OCI-LY1 (cell line): Measurements from ENCODE around the gene SWAP70.

Experiments used
- H2AFZ ChIP-seq: fragments of 200-600 bp; sonication (generic), shearing (Covaris generic); 2 replicates; pipeline ENCODE4 v1.6.0; 2014; ENCODE audit warnings: antibody characterized with exemption, mild to moderate bottlenecking, low read length
- H3F3A ChIP-seq: fragments of 200-600 bp; sonication (generic), shearing (Covaris generic); 2 replicates; pipeline ENCODE4 v1.6.0; 2014; ENCODE audit warnings: mild to moderate bottlenecking, antibody characterized with exemption, low read length, moderate library complexity; ENCODE audit not compliant: insufficient read depth
- H3K27ac ChIP-seq: fragments of 200-600 bp; sonication (generic); 2 replicates; pipeline ENCODE4 v1.5.1; 2014; ENCODE audit warnings: low read length, mixed run types, mild to moderate bottlenecking, low read depth; ENCODE audit not compliant: poor library complexity, severe bottlenecking
- H3K27me3 ChIP-seq: fragments of 200-600 bp; sonication (generic); 2 replicates; pipeline ENCODE4 v1.6.0; 2014; ENCODE audit warnings: antibody characterized with exemption, mild to moderate bottlenecking, low read length, moderate library complexity; ENCODE audit not compliant: insufficient read depth
- H3K36me3 ChIP-seq: fragments of 200-600 bp; sonication (generic); 2 replicates; pipeline ENCODE4 v1.6.1; 2014; ENCODE audit warnings: mild to moderate bottlenecking, antibody characterized with exemption, low read length, moderate library complexity, mixed read lengths; ENCODE audit not compliant: insufficient read depth
- H3K4me1 ChIP-seq: fragments of 200-600 bp; sonication (generic); 2 replicates; pipeline ENCODE4 v1.5.1; 2014; ENCODE audit warnings: mild to moderate bottlenecking, low read length, moderate library complexity; ENCODE audit not compliant: insufficient read depth, severe bottlenecking
- H3K4me2 ChIP-seq: fragments of 200-600 bp; sonication (generic), shearing (Covaris generic); 2 replicates; pipeline ENCODE4 v1.6.1; 2014; ENCODE audit warnings: low read length
- H3K4me3 ChIP-seq: fragments of 200-600 bp; sonication (generic); 2 replicates; pipeline ENCODE4 v1.5.1; 2014; ENCODE audit warnings: low read length, low read depth, mild to moderate bottlenecking, mixed read lengths; ENCODE audit not compliant: poor library complexity, severe bottlenecking
- H3K79me2 ChIP-seq: fragments of 200-600 bp; shearing (Covaris generic); 2 replicates; pipeline ENCODE4 v1.6.1; 2016; ENCODE audit warnings: mixed run types, low read length, mixed read lengths; ENCODE audit not compliant: insufficient read depth
- H3K9ac ChIP-seq: fragments of 200-600 bp; sonication (generic), shearing (Covaris generic); 2 replicates; pipeline ENCODE4 v1.6.1; 2014; ENCODE audit warnings: mild to moderate bottlenecking, low read length, mixed read lengths
- H3K9me2 ChIP-seq: fragments of 200-600 bp; sonication (generic), shearing (Covaris generic); 2 replicates; pipeline ENCODE4 v1.6.1; 2014; ENCODE audit warnings: low read depth, mild to moderate bottlenecking, low read length, mixed read lengths
- H3K9me3 ChIP-seq: fragments of 200-600 bp; shearing (Covaris generic); 2 replicates; pipeline ENCODE4 v1.6.1; 2014; ENCODE audit warnings: low read length, mixed read lengths
- H4K20me1 ChIP-seq: fragments of 200-600 bp; sonication (generic), shearing (Covaris generic); 2 replicates; pipeline ENCODE4 v1.6.0; 2016; ENCODE audit warnings: mild to moderate bottlenecking, low read length; ENCODE audit not compliant: insufficient read depth
- EZH2 ChIP-seq: fragments of 200-600 bp; sonication (generic), shearing (Covaris generic); IDR thresholded peaks from 2 replicates; pipeline ENCODE4 v1.8.0; 2017; ENCODE audit warnings: borderline replicate concordance, mixed run types, mild to moderate bottlenecking, antibody characterized with exemption, low read length, moderate library complexity, mixed read lengths
- TF ChIP-seq, protein P1 (sequence below): fragments of 200-600 bp; sonication (generic), shearing (Covaris generic); IDR thresholded peaks from 2 replicates; pipeline ENCODE4 v1.5.1; 2017; ENCODE audit warnings: mild to moderate bottlenecking, antibody characterized with exemption, low read length, moderate library complexity, mixed read lengths

The SWAP70 gene

GRCh38 chr11:9688716-9689511 is 25.0 kb downstream of the SWAP70 start:
- H3K9ac ChIP-seq, result peak overlapping the region; percentile 58
- peaks cover 39% of the 10 kb centered on the region for H3K36me3 ChIP-seq
- H3K79me2 ChIP-seq, result peaks cover 99% of the 10 kb centered on the region
- H3F3A ChIP-seq, result 0 out of 2 replicates have a peak, but pooled peaks cover 3% of the 10 kb centered on the region
- H3K27me3 ChIP-seq, result no peaks in the 10 kb centered on the region
- H3K4me1 ChIP-seq, result peaks cover 96% of the 10 kb centered on the region
- no peaks in the 10 kb centered on the region for H3K9me3 ChIP-seq
- H4K20me1 ChIP-seq, result no peaks in the 10 kb centered on the region
- no peak overlapping the region for H2AFZ ChIP-seq
- H3K4me3 ChIP-seq, result peak overlapping the region; percentile 38
- peak overlapping the region; percentile 91 for H3K27ac ChIP-seq
- H3K9me2 ChIP-seq, result no peaks in the 10 kb centered on the region
- peak overlapping the region; percentile 62 for H3K4me2 ChIP-seq
- TF ChIP-seq EZH2, result no peak
- TF ChIP-seq, protein P1, sequence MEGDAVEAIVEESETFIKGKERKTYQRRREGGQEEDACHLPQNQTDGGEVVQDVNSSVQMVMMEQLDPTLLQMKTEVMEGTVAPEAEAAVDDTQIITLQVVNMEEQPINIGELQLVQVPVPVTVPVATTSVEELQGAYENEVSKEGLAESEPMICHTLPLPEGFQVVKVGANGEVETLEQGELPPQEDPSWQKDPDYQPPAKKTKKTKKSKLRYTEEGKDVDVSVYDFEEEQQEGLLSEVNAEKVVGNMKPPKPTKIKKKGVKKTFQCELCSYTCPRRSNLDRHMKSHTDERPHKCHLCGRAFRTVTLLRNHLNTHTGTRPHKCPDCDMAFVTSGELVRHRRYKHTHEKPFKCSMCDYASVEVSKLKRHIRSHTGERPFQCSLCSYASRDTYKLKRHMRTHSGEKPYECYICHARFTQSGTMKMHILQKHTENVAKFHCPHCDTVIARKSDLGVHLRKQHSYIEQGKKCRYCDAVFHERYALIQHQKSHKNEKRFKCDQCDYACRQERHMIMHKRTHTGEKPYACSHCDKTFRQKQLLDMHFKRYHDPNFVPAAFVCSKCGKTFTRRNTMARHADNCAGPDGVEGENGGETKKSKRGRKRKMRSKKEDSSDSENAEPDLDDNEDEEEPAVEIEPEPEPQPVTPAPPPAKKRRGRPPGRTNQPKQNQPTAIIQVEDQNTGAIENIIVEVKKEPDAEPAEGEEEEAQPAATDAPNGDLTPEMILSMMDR, result no peak

DNA sequence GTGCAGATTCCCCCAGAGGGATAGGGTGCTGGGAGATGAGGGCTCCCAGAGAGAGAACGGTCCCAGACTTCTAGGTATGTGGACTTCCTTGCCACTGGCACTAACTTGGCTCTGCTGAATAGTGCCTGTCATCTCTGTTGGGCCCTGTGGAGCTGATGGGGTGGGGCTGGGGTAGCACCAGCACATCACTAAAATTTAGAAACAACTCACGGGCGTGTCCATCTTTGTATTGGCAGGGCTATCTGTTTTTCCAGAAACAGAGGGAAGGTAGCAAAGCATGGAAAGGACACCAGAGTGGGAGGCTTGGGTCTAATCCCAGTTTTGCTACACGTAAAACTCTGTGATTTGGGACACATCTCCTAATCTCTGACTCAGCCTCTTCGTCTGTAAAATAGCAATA is 25.8 kb downstream of the SWAP70 start:
- H3K79me2 ChIP-seq, result peaks cover 98% of the 10 kb centered on the region
- H3K9me3 ChIP-seq, result no peaks in the 10 kb centered on the region
- H3F3A ChIP-seq, result 0 out of 2 replicates have a peak, but pooled peaks cover 3% of the 10 kb centered on the region
- peak overlapping the region; percentile 58 for H3K9ac ChIP-seq
- H3K27ac ChIP-seq, result peak overlapping the region; percentile 91
- TF ChIP-seq, protein P1, result no peak
- no peak for TF ChIP-seq EZH2
- no peaks in the 10 kb centered on the region for H3K9me2 ChIP-seq
- peaks cover 39% of the 10 kb centered on the region for H3K36me3 ChIP-seq
- no peak overlapping the region for H2AFZ ChIP-seq
- peaks cover 94% of the 10 kb centered on the region for H3K4me1 ChIP-seq
- H3K4me3 ChIP-seq, result peak overlapping the region; percentile 38
- H3K4me2 ChIP-seq, result peak overlapping the region; percentile 62
- no peaks in the 10 kb centered on the region for H3K27me3 ChIP-seq
- no peaks in the 10 kb centered on the region for H4K20me1 ChIP-seq

DNA sequence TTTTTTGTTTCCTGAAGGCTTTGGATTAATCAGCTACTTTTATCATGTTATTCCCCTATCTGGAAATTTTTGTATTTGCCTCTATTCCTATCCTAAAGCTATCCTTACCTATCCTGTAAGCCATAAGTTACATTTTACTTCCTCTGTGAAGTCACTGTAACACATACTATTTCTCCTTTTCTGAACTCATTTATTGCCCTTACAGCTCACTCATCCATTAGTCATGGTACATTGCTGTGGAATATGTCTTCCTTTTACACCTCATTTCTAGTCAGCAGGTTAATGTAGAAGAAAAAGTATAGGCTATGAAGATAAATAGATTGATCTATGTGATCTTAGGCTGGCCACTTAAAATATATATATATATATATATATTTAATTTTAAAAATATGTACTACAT is 28.0 kb downstream of the SWAP70 start:
- Histone ChIP-seq H3K9me2 (no peaks in the 10 kb centered on the region), H3F3A (0 out of 2 replicates have a peak, but pooled peaks cover 3% of the 10 kb centered on the region), H2AFZ (no peak overlapping the region), H3K9me3 (no peaks in the 10 kb centered on the region), H3K27me3 (no peaks in the 10 kb centered on the region), H3K4me3 (peak overlapping the region; percentile 23), H3K79me2 (peaks cover 91% of the 10 kb centered on the region), H3K36me3 (peaks cover 45% of the 10 kb centered on the region), H3K27ac (peak overlapping the region; percentile 91), H3K4me2 (peak overlapping the region; percentile 60), H4K20me1 (no peaks in the 10 kb centered on the region), H3K4me1 (peaks cover 91% of the 10 kb centered on the region), H3K9ac (peak overlapping the region; percentile 47)
- TF ChIP-seq EZH2, result no peak
- TF ChIP-seq, protein P1, result no peak
